ENCODE data around the gene PEX10.

PEX10 gene

DNA sequence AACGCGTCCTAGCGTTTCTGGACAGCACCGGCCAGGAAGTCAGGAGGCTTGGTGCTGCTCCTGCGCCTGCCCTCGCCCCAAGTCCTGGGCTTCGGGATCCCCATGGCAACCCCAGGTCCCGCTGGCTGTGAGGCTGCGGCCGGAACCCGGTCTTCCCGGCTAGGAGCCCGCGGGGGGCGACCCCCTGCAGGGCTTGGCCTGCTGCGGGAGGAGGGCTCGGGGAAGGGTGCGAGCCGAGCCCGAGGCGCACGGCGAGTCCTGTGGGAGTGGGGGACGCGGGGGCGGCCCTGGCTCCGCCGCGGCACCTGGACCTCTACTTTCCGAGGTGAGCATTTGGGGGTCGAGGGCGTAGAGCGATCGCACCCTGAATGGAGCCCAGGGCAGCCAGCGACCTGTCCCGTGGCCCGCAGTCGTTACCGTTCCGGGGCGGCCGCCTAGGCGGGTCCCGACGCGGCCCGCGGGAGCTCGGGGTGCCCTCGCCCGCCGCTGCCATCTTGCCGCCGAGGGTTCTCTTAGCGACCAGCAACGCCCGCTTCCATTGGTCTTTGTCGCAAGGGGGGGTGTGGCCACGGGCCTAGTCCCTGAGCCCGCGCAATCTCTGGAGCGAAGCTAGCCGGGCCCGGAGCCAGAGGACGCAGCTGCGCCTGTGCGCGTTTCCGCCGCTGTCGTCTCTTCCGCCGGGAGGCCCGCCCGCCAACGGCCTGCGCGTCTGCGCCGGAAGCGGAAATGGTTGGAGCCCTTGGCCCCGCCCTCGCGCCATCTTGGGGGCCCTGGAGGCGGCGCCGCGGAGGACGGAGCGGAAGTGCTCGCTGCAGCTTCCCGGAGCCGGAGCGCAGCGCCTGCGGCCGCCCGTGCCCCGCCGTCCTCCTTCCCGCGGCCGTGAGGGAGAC, 21.1 kb downstream of the PEX10 start, which contains the start of the genes MORN1 and RER1:
TSS of gene MORN1 (minus strand) at position 514 of the 890 bp plus-strand sequence. CDS start at position 493, 21 bp downstream.
TSS of gene RER1 (plus strand) at position 801 of the 890 bp plus-strand sequence. CDS start 3,950 bp downstream, outside the sequence.
- TF ChIP-seq, protein P1, sequence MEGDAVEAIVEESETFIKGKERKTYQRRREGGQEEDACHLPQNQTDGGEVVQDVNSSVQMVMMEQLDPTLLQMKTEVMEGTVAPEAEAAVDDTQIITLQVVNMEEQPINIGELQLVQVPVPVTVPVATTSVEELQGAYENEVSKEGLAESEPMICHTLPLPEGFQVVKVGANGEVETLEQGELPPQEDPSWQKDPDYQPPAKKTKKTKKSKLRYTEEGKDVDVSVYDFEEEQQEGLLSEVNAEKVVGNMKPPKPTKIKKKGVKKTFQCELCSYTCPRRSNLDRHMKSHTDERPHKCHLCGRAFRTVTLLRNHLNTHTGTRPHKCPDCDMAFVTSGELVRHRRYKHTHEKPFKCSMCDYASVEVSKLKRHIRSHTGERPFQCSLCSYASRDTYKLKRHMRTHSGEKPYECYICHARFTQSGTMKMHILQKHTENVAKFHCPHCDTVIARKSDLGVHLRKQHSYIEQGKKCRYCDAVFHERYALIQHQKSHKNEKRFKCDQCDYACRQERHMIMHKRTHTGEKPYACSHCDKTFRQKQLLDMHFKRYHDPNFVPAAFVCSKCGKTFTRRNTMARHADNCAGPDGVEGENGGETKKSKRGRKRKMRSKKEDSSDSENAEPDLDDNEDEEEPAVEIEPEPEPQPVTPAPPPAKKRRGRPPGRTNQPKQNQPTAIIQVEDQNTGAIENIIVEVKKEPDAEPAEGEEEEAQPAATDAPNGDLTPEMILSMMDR (IDR thresholded peaks at IDR 0.05; ENCODE audit: insufficient read depth, low read length, poor library complexity, severe bottlenecking), result no peak
- peak within 1 kb of the TSS; percentile 70 for H3K4me3 ChIP-seq (replicated peaks; ENCODE audit: low read depth, low read length)
- H3K27me3 ChIP-seq (replicated peaks; ENCODE audit: control insufficient read depth, insufficient read depth, low read length), result no peaks in the 10 kb centered on the region
- DNase-seq (ENCODE audit: extremely low read depth, insufficient read length), result peak; percentile 99
- H3K36me3 ChIP-seq (ENCODE audit: control insufficient read depth, insufficient read depth, low read length), result peaks cover 12% of the 10 kb centered on the region

DNA sequence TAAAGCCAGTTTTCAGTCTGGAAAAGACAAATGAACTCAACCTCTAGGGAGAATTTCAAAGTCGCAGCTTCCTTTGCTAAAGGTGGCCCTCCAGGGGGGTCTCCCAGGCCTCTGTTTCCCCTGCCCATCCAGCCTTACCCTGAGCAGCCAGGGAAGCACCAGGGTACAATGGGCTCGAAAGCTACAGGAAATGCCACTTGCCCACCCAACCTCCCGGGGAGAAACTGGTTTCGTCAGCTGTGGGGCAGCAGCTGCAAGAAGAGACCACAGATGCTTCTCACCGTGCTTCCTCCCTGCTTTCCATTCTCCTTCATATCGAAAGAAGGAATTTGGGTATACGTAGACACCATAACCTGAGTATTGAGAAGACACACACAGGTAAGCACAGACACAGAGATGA, 22.7 kb downstream of the PEX10 start:
- Histone ChIP-seq H3K4me3 (replicated peaks; ENCODE audit: low read depth, low read length) (no peak overlapping the region; the same call in 1 of the 2 replicates), H3K36me3 (ENCODE audit: control insufficient read depth, insufficient read depth, low read length) (peaks cover 6% of the 10 kb centered on the region), H3K27me3 (replicated peaks; ENCODE audit: control insufficient read depth, insufficient read depth, low read length) (no peaks in the 10 kb centered on the region)
- TF ChIP-seq, protein P1 (IDR thresholded peaks at IDR 0.05; ENCODE audit: insufficient read depth, low read length, poor library complexity, severe bottlenecking), result no peak
- no peak for DNase-seq (ENCODE audit: extremely low read depth, insufficient read length)

DNA sequence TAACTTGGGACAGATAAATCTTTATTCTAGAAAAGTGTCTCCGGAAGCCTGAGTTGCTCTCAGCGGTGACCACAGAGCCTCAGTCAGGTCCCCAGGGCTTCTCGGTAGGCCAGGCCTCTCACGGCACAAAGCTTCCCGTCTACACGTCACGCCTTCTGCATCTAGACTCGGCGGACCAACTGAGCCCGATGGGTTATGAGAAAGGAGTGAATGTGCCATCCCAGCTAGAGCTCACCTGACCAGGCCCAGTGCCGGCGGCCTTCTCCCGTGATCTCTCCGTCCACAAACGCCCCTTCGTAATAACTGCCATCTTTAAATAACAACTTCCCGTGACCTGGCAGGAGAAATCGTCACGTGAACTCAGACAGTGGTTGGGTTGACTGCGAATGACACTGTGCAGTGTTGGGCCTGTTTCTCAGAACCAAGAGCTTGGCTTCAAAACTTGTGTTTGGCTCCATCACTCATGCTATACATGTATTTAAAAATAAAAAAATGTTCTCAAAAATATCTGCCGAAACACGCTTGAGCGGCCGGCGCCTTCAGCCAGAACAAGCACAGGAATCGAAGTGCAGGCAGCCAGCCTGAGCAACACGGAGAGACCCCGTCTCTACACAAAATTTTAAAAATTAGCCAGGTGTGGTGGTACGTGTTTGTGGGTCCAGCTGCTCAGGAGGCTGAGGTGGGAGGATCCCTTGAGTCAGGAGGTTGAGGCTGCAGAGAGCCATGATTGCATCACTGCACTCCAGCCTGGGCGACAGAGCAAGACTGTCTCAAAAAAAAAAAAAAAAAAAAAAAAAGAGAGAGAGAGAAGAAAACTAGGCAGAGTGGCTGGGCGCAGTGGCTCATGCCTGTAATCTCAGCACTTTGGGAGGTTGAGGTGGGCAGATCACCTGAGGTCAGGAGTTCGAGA, 24.1 kb downstream of the PEX10 start:
- TF ChIP-seq, protein P1 (IDR thresholded peaks at IDR 0.05; ENCODE audit: insufficient read depth, low read length, poor library complexity, severe bottlenecking), result no peak
- peak; percentile 65 for DNase-seq (ENCODE audit: extremely low read depth, insufficient read length)
- Histone ChIP-seq H3K36me3 (ENCODE audit: control insufficient read depth, insufficient read depth, low read length) (no peaks in the 10 kb centered on the region; the same call in 1 of the 2 replicates), H3K27me3 (replicated peaks; ENCODE audit: control insufficient read depth, insufficient read depth, low read length) (no peaks in the 10 kb centered on the region), H3K4me3 (replicated peaks; ENCODE audit: low read depth, low read length) (peak overlapping the region; percentile 65)

DNA sequence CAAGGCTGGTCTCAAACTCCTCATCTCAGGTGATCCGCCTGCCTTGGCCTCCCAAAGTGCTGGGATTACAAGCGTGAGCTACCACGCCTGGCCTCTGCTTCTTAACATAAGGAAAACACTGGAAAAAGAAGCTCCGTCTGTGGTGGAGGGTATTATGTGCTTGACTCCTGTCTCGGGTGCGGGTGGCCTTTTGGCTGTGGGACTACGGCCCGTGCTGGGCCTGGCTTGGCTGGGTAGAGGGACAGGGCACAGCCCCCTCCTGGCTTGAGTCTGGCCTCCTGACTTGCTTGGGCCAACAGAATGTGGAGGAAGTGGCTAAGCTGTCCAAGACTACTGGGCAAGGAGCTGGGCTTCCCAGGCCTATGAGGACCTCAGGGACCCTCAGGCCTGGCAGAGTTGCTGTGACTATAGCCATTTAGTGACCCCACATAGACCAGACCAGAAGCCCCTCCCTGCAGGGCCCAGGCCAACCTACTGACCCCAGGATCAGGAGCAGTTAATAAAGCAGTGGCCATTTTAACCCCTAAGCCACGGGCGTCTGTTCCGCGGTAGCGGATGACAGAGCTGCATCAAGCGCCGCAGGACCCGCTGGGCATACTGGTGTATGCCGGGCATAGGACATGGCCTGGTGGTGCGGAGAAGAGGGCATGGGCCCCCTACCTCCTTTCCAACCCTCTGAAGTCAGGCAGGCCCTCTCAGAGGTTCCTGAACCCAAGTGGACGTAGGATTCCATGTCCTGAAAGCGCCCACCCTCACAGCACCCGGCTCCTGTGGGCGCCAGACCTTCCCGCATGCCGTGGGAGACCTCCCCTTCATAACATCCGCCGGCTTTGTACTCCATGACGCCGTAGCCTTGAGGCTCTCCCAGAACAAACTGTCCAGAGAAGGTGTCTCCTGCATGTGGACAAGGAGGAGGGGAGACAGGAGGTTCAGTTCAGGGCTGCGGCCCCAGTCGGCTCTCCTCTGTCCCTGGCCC, 25.4 kb downstream of the PEX10 start:
- TF ChIP-seq, protein P1 (IDR thresholded peaks at IDR 0.05; ENCODE audit: insufficient read depth, low read length, poor library complexity, severe bottlenecking), result no peak
- no peaks in the 10 kb centered on the region for H3K27me3 ChIP-seq (replicated peaks; ENCODE audit: control insufficient read depth, insufficient read depth, low read length)
- DNase-seq (ENCODE audit: extremely low read depth, insufficient read length), result no peak
- H3K4me3 ChIP-seq (replicated peaks; ENCODE audit: low read depth, low read length), result peak overlapping the region; percentile 65
- H3K36me3 ChIP-seq (ENCODE audit: control insufficient read depth, insufficient read depth, low read length), result no peaks in the 10 kb centered on the region; the same call in 1 of the 2 replicates

All from GM06990 (cell line).